Astrocyte (in vitro differentiated cells and primary cell): ENCODE data around the gene TAF1C. TPM values are rescaled to one million over a fixed set of nuclear protein-coding genes. Genes with fewer than 3 reads are reported as not detected.
A peak's percentile ranks its signal among the peaks of the same experiment; 100 is the strongest.

Experiments
- DNase-seq: peaks from one replicate; pipeline ENCODE4 v3.0.0-alpha.2; 2010; ENCODE audit warnings: low read depth
- FAIRE-seq: peaks from 2 replicates; lab custom pipeline; 2011; peaks lifted over from hg19 to GRCh38; lab: Jason Lieb, UNC
- H2AFZ ChIP-seq: 2 replicates; pipeline ENCODE4 v1.6.0; 2012; ENCODE audit warnings: low read depth, low read length, inconsistent platforms
- H3K27ac ChIP-seq: 2 replicates; pipeline ENCODE4 v1.5.1; 2011; ENCODE audit warnings: low read depth, low read length, inconsistent platforms
- H3K27me3 ChIP-seq: 2 replicates; pipeline ENCODE4 v1.6.0; 2011; ENCODE audit warnings: low read length, inconsistent platforms; ENCODE audit not compliant: insufficient read depth
- H3K36me3 ChIP-seq: 2 replicates; pipeline ENCODE4 v1.5.1; 2011; ENCODE audit warnings: low read length, inconsistent platforms; ENCODE audit not compliant: insufficient read depth
- H3K4me1 ChIP-seq: 2 replicates; pipeline ENCODE4 v1.5.1; 2011; ENCODE audit warnings: low read length, inconsistent platforms; ENCODE audit not compliant: insufficient read depth
- H3K4me2 ChIP-seq: 2 replicates; pipeline ENCODE4 v1.6.0; 2012; ENCODE audit warnings: low read length, inconsistent platforms
- H3K4me3 ChIP-seq: 2 replicates; pipeline ENCODE4 v1.5.1; 2011; ENCODE audit warnings: low read depth, mild to moderate bottlenecking, low read length, inconsistent platforms; ENCODE audit not compliant: insufficient read depth
- H3K79me2 ChIP-seq: 2 replicates; pipeline ENCODE4 v1.6.0; 2012; ENCODE audit warnings: mild to moderate bottlenecking, low read length, inconsistent platforms; ENCODE audit not compliant: insufficient read depth
- H3K9ac ChIP-seq: 2 replicates; pipeline ENCODE4 v1.6.0; 2012; ENCODE audit warnings: mild to moderate bottlenecking, low read length, inconsistent platforms
- H3K9me3 ChIP-seq: 2 replicates; pipeline ENCODE4 v1.5.1; 2012; ENCODE audit warnings: low read depth, mild to moderate bottlenecking, low read length, inconsistent platforms; ENCODE audit not compliant: insufficient read depth
- H4K20me1 ChIP-seq: 2 replicates; pipeline ENCODE4 v1.6.0; 2012; ENCODE audit warnings: low read length, inconsistent platforms; ENCODE audit not compliant: insufficient read depth
- H3K27ac Mint-ChIP-seq: one replicate; pipeline ENCODE4 v1.8.0; 2021; ENCODE audit warnings: mild to moderate bottlenecking, mixed read lengths; ENCODE audit not compliant: unreplicated experiment
- H3K27me3 Mint-ChIP-seq: one replicate; pipeline ENCODE4 v1.8.0; 2021; ENCODE audit warnings: low read depth, mixed read lengths; ENCODE audit not compliant: unreplicated experiment
- H3K36me3 Mint-ChIP-seq: one replicate; pipeline ENCODE4 v1.8.0; 2021; ENCODE audit warnings: low read depth, mixed read lengths; ENCODE audit not compliant: unreplicated experiment
- H3K4me1 Mint-ChIP-seq: one replicate; pipeline ENCODE4 v1.8.0; 2021; ENCODE audit warnings: low read depth, mixed read lengths; ENCODE audit not compliant: unreplicated experiment
- H3K4me3 Mint-ChIP-seq: one replicate; pipeline ENCODE4 v1.8.0; 2021; ENCODE audit warnings: mild to moderate bottlenecking, moderate library complexity, mixed read lengths; ENCODE audit not compliant: unreplicated experiment
- H3K9me3 Mint-ChIP-seq: one replicate; pipeline ENCODE4 v1.8.0; 2021; ENCODE audit warnings: mild to moderate bottlenecking, mixed read lengths; ENCODE audit not compliant: unreplicated experiment
- EZH2 ChIP-seq: IDR thresholded peaks from 2 replicates; pipeline ENCODE4 v1.6.1; 2012; ENCODE audit warnings: mild to moderate bottlenecking, low read length, inconsistent platforms; ENCODE audit not compliant: insufficient read depth
- total RNA-seq: library from RNA; stranded (reverse); gene quantifications from 2 replicates; pipeline ENCODE4 v1.2.1, GENCODE V29; 2021
- TF ChIP-seq, protein P1 (sequence below): IDR thresholded peaks from 2 replicates; pipeline ENCODE4 v1.5.1; 2011; ENCODE audit warnings: low read depth, mild to moderate bottlenecking, inconsistent platforms, low read length, moderate library complexity; ENCODE audit not compliant: insufficient read depth

TAF1C gene
- total RNA-seq, 1 donor from 2014 or later, result 34.1 TPM

DNA sequence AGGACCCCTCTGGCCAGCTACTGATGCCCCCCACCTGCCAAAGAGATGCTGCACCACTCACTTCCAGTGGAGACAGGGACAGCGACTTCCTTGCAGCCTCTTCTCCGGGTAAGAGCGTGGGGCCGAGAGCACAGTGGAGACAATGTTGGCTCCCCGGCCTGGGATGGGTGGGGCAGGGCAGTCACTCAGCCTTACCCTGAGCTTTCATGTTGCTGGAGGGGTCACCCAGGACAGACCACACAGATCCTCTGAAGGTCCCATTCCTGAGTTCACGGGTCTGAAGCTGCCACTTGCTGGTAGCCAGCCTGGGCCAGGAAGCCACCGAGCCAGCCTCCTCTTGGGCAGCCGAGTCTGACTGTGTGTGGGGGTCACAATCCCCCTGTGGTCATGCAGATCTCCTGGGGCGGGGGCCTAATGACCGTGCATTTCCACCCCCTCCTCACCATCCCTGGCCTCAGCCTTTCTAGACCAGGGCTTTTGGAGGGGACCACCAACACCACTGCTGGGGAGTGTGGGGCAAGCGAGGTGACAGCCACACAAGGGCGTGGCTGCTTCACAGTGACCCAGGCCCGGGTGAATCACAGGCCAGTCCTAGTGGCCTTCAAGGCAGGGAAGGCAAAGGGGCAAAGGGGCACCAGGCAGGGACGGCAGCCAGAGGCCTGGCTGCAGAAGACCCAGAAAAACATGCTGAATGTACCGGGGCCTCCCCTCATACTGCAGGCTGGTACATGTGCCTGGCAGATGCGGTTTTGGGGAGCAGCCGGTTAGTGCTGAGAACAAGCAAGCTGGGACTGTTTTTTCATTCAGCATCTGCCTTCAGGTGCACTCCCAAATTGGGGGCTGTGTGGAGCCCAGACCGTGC lies 10.4 kb downstream of the TAF1C start:
- Histone ChIP-seq H3K4me3 (no peak overlapping the region), H3K79me2 (no peaks in the 10 kb centered on the region), H3K4me1 (peaks cover 18% of the 10 kb centered on the region), H3K9ac (peak overlapping the region; percentile 31), H3K27ac (no peak overlapping the region), H3K4me2 (peak overlapping the region; percentile 71), H3K27me3 (no peaks in the 10 kb centered on the region), H3K9me3 (no peaks in the 10 kb centered on the region), H4K20me1 (peaks cover 25% of the 10 kb centered on the region), H3K36me3 (no peaks in the 10 kb centered on the region), H2AFZ (no peak overlapping the region)
- DNase-seq (no peak), FAIRE-seq (no peak)
- Mint-ChIP-seq H3K27ac (no peak overlapping the region), H3K4me3 (no peak overlapping the region), H3K36me3 (peaks cover 1% of the 10 kb centered on the region), H3K9me3 (no peaks in the 10 kb centered on the region), H3K4me1 (peaks cover 34% of the 10 kb centered on the region), H3K27me3 (no peaks in the 10 kb centered on the region)
- TF ChIP-seq, protein P1, sequence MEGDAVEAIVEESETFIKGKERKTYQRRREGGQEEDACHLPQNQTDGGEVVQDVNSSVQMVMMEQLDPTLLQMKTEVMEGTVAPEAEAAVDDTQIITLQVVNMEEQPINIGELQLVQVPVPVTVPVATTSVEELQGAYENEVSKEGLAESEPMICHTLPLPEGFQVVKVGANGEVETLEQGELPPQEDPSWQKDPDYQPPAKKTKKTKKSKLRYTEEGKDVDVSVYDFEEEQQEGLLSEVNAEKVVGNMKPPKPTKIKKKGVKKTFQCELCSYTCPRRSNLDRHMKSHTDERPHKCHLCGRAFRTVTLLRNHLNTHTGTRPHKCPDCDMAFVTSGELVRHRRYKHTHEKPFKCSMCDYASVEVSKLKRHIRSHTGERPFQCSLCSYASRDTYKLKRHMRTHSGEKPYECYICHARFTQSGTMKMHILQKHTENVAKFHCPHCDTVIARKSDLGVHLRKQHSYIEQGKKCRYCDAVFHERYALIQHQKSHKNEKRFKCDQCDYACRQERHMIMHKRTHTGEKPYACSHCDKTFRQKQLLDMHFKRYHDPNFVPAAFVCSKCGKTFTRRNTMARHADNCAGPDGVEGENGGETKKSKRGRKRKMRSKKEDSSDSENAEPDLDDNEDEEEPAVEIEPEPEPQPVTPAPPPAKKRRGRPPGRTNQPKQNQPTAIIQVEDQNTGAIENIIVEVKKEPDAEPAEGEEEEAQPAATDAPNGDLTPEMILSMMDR, result no peak
- no peak for TF ChIP-seq EZH2

DNA sequence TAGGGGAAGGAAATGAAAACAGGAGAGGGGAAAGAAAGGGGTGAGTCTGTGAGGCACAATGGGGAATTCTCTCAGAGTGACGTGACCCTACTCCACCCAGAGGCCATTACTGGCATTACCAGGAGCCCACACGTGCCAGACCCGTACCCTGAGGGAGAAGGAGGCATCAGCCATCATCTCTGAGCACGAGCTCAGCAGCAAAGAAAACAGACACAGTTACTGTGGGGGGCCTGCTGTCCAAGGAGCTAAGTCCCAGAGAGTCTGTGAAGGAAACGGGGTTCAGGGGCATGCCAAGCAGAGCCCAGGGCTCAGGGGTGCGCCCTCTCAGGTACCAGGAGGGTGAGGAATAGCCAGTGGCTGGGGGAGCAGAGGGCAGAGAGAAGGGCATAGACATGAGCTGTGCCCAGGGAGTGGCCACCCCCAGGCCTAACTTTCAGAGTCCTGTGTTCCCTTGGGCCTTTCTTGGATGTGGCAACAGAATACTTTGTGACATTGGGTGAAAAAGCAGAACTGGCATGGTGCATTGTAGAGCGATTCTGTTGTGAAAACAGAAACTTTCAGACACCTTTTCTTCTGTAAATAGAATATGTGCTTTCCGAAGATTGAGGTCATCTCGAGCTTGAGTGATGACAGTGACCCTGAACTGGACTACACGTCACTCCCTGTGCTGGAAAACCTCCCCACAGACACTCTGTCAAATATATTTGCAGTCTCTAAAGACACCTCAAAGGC lies 11.3 kb downstream of the TAF1C start:
- no peak for TF ChIP-seq EZH2
- TF ChIP-seq, protein P1, result peak; percentile 42
- Mint-ChIP-seq H3K4me3 (peak overlapping the region; percentile 27), H3K36me3 (peaks cover 1% of the 10 kb centered on the region), H3K4me1 (peaks cover 34% of the 10 kb centered on the region), H3K27ac (no peak overlapping the region), H3K27me3 (no peaks in the 10 kb centered on the region), H3K9me3 (no peaks in the 10 kb centered on the region)
- H3K27me3 ChIP-seq, result no peaks in the 10 kb centered on the region
- no peaks in the 10 kb centered on the region for H3K79me2 ChIP-seq
- no peak overlapping the region for H3K9ac ChIP-seq
- peak; percentile 18 for DNase-seq
- H3K4me1 ChIP-seq, result peaks cover 18% of the 10 kb centered on the region
- FAIRE-seq, result no peak
- H3K36me3 ChIP-seq, result no peaks in the 10 kb centered on the region
- no peak overlapping the region for H3K4me3 ChIP-seq
- H3K9me3 ChIP-seq, result no peaks in the 10 kb centered on the region
- H2AFZ ChIP-seq, result no peak overlapping the region
- no peak overlapping the region for H3K27ac ChIP-seq
- no peak overlapping the region for H3K4me2 ChIP-seq
- peaks cover 25% of the 10 kb centered on the region for H4K20me1 ChIP-seq
